RWPE2 (cell line): ENCODE measurements around the gene PROZ.
"Not testable (repeated sequence)": the region's sequence is repeated elsewhere in the genome, so short reads cannot be mapped to it uniquely, and the experiment has no call there.

Experiments
- ATAC-seq: fragments of 200-7000 bp; cut with Tn5 transposase; 3 replicates; pipeline ENCODE4 v1.9.1; 2021; ENCODE audit warnings: low read depth
- DNase-seq: peaks from one replicate; pipeline ENCODE4 v3.0.0-alpha.2; 2020; ENCODE audit warnings: low spot score
- H3K27ac ChIP-seq: fragments of 450-650 bp; 2 replicates; pipeline ENCODE4 v1.5.1; 2017; ENCODE audit warnings: mild to moderate bottlenecking; ENCODE audit not compliant: poor library complexity, severe bottlenecking
- H3K27me3 ChIP-seq: fragments of 250-450 bp; sonication (Bioruptor Pico); 2 replicates; pipeline ENCODE4 v1.5.1; 2021; ENCODE audit warnings: mild to moderate bottlenecking, moderate library complexity; ENCODE audit not compliant: insufficient read depth, poor library complexity, severe bottlenecking
- H3K36me3 ChIP-seq: fragments of 250-450 bp; sonication (Bioruptor Pico); 2 replicates; pipeline ENCODE4 v1.5.1; 2020; ENCODE audit warnings: low read depth, mild to moderate bottlenecking, moderate library complexity
- H3K4me1 ChIP-seq: fragments of 250-450 bp; sonication (Bioruptor Pico); 2 replicates; pipeline ENCODE4 v1.5.1; 2021; ENCODE audit warnings: mild to moderate bottlenecking, moderate library complexity; ENCODE audit not compliant: insufficient read depth, poor library complexity, severe bottlenecking
- H3K4me3 ChIP-seq: fragments of 250-450 bp; sonication (Bioruptor Pico); 2 replicates; pipeline ENCODE4 v1.5.1; 2021; ENCODE audit warnings: mild to moderate bottlenecking, moderate library complexity; ENCODE audit not compliant: severe bottlenecking
- H3K9me3 ChIP-seq: fragments of 250-450 bp; sonication (Bioruptor Pico); 2 replicates; pipeline ENCODE4 v1.5.1; 2021; ENCODE audit warnings: mild to moderate bottlenecking, moderate library complexity; ENCODE audit not compliant: severe bottlenecking
- TF ChIP-seq, protein P1 (sequence below): fragments of 450-650 bp; IDR thresholded peaks from one replicate; pipeline ENCODE4 v1.5.1; 2017; ENCODE audit warnings: mild to moderate bottlenecking, moderate library complexity; ENCODE audit not compliant: poor library complexity, severe bottlenecking

PROZ gene

GRCh38 chr13:113160983-113161382 is 2.5 kb downstream of the PROZ start:
- ATAC-seq = no peak
- no peaks in the 10 kb centered on the region for H3K36me3 ChIP-seq
- no peak overlapping the region for H3K4me3 ChIP-seq
- TF ChIP-seq, protein P1, sequence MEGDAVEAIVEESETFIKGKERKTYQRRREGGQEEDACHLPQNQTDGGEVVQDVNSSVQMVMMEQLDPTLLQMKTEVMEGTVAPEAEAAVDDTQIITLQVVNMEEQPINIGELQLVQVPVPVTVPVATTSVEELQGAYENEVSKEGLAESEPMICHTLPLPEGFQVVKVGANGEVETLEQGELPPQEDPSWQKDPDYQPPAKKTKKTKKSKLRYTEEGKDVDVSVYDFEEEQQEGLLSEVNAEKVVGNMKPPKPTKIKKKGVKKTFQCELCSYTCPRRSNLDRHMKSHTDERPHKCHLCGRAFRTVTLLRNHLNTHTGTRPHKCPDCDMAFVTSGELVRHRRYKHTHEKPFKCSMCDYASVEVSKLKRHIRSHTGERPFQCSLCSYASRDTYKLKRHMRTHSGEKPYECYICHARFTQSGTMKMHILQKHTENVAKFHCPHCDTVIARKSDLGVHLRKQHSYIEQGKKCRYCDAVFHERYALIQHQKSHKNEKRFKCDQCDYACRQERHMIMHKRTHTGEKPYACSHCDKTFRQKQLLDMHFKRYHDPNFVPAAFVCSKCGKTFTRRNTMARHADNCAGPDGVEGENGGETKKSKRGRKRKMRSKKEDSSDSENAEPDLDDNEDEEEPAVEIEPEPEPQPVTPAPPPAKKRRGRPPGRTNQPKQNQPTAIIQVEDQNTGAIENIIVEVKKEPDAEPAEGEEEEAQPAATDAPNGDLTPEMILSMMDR = no peak
- no peaks in the 10 kb centered on the region for H3K9me3 ChIP-seq
- peaks cover 20% of the 10 kb centered on the region for H3K27me3 ChIP-seq
- DNase-seq = no peak
- no peak overlapping the region for H3K27ac ChIP-seq
- no peaks in the 10 kb centered on the region for H3K4me1 ChIP-seq

GRCh38 chr13:113161433-113161832 is 3.0 kb downstream of the PROZ start:
- DNase-seq (no peak), ATAC-seq (no peak)
- Histone ChIP-seq H3K36me3 (no peaks in the 10 kb centered on the region), H3K27me3 (peaks cover 20% of the 10 kb centered on the region), H3K4me3 (no peak overlapping the region), H3K4me1 (no peaks in the 10 kb centered on the region), H3K27ac (no peak overlapping the region), H3K9me3 (no peaks in the 10 kb centered on the region)
- TF ChIP-seq, protein P1 = no peak

GRCh38 chr13:113161975-113162374 is 3.5 kb downstream of the PROZ start:
- ATAC-seq, H3K36me3 ChIP-seq, H3K9me3 ChIP-seq, H3K4me3 ChIP-seq, DNase-seq, H3K4me1 ChIP-seq, H3K27ac ChIP-seq: not testable (repeated sequence)
- H3K27me3 ChIP-seq = peaks cover 20% of the 10 kb centered on the region

DNA sequence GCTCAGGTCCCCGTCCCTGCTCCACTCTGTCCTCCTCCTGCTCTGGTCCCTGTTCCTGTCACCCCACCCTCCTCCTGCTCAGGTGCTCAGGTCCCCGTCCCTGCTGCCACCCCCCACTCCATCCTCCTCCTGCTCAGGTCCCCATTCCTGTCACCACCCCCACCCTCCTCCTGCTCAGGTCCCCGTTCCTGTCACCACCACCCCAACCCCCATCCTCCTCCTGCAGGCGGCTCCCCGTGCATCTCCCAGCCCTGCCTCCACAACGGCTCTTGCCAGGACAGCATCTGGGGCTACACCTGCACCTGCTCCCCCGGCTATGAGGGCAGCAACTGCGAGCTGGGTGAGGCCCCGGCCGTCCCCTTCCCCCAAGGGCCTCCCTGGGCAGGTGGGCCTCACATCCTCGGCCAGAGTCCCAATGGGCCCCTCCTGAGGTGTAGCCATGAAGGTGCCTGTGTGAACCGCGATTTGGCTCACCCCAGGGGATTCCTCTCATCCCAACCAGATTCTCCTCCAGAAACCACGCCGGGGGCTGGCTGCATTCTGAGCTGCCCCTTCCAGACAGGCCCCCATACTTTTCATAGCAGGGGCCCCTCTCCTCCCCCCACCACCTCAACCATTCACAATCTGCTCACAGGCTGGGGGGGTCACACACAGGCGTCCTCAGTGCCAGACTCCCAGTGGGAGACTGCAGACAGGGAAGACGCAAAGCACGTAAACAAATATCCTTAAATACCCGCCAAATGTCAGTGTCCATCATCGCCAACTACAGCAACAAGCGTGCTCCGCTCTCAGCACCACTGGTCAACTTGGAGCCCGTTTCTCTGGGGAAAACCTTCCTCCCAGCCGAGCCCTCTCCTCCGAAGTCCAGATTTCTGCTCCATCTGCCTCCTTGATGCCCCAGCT is 4.6 kb downstream of the PROZ start:
- no peak overlapping the region for H3K27ac ChIP-seq
- no peaks in the 10 kb centered on the region for H3K4me1 ChIP-seq
- H3K36me3 ChIP-seq = no peaks in the 10 kb centered on the region
- ATAC-seq (peak; percentile 46; the same call in 2 of the 3 replicates), DNase-seq (no peak)
- TF ChIP-seq, protein P1 = no peak
- H3K27me3 ChIP-seq = peaks cover 20% of the 10 kb centered on the region
- H3K4me3 ChIP-seq = no peak overlapping the region
- H3K9me3 ChIP-seq = no peaks in the 10 kb centered on the region

DNA sequence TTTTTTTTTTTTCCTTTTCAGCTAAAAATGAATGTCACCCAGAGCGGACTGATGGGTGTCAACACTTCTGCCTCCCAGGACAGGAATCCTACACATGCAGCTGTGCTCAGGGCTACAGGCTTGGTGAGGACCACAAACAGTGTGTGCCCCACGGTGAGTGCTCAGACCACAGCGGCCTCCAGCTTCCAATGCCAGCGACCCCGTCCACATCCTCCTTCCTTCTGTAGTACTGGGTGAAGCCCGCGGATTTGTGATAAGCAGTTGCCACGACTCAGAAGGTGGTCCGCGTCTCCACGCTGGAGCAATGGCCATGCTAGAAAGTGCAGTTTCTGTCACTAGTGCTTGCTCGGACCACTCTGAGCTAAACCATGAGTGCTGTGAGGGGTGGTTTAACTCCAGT is 6.0 kb downstream of the PROZ start:
- TF ChIP-seq, protein P1 = no peak
- Histone ChIP-seq H3K4me1 (no peaks in the 10 kb centered on the region), H3K27ac (no peak overlapping the region), H3K36me3 (no peaks in the 10 kb centered on the region), H3K9me3 (no peaks in the 10 kb centered on the region), H3K27me3 (peaks cover 20% of the 10 kb centered on the region), H3K4me3 (no peak overlapping the region)
- ATAC-seq (no peak), DNase-seq (no peak)
